GM19463 (cell line): Measurements from ENCODE around the gene EED.

Source experiments
- ATAC-seq: cut with Tn5 transposase; IDR thresholded peaks from one replicate; pipeline ENCODE4 v1.9.1; 2021; ENCODE audit warnings: mild to moderate bottlenecking, moderate library complexity; ENCODE audit not compliant: unreplicated experiment

EED gene

GRCh38 chr11:86246293-86246675, 1.7 kb downstream of the EED start:
- no peak for ATAC-seq

GRCh38 chr11:86247608-86248007, 3.1 kb downstream of the EED start:
- ATAC-seq = no peak

- no peak for ATAC-seq
These were observed 4.1 kb downstream of the EED start for GRCh38 chr11:86248609-86249008.

DNA sequence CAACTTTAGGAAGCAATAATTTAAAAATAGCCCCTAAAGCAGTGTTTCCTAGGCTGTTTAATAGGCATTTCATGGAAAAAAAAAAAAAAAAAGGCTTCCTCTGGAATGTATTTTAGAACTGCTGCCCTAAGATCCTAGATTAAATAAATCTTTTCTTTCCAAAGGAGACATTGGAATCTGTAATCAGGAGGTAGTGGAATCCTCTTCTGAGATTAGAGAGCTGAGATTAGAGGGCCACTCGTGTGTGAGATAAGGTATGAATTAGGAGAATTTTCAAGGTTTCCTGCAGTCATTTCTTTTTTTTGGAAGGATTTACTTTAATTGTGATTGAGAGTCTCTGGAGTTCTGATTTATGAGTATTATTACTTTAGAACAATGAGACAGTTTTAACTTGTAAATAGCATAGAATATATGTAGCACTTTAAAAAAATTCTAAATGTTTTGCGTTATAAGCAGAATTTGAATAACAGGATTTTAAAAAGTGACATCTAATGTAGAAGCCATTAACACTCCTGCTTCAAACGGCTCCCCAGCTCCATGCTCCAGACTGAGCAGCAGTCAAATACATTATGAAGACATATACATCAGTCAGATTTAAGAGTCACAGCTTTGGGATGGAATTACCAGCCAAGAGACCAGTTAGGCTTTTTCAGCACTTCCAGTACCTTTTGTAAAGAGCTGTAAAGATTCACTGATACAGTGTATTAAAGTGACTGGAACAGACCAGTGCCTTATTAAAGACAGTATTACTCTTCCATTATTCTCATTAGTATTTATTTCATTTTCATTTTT, 5.0 kb downstream of the EED start:
- ATAC-seq = no peak

DNA sequence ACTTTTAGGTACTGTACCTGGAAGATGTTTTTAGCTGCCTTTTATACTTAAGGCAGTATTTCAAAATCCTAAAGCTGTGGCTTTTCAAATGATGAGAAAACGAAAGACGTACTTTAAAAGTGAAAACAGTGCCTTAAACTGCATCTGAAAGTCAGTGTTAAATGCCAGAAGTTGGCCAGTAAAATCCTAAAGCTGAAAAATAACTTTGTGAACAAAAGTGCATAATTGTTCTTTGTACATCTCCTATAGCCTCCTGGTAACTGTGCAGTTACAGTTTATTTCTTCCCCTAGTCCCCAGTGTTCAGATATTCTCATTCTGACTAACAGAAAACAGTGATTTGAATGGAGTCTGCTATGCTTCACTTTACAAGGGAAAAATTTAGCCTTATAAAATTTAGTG, 6.8 kb downstream of the EED start:
- ATAC-seq = peak; percentile 43

DNA sequence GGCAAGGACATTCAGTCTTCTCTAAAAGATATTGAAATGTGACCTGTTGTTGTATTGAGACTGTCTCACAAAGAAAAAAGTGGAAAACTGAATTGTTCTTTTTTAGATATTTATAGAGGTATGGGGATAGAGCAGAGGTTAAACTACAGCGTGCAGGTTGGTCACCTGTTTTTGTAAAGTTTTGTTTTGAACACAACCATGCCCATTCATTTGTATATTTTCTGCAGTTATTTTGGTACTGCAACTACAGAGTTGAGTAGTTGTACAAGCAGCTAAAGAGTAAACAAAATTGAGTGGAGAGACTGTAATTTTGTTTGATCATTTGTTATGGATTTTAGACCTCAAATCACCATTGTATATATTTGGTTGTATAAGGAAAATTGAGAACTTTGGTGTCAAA, 11.3 kb downstream of the EED start:
- ATAC-seq = peak; percentile 83

DNA sequence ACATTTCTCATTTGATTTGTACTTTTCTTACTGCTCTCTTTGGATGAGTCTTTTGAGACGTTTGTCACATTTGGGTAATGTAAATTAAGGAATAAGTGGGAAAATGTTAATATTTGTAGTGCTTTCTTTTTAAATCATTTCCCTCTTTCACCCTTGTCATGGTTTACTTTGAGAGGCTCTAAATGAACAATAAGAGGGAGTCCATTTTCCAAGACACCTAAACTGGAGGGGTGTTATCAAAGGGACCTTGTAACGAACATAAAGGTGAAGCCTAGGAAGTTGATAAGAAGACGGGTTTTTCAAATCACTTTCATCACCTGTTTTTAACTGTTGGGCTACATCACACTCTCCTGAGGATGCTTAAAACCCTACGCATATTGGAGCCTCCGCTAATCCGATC, 12.1 kb downstream of the EED start:
- no peak for ATAC-seq

GRCh38 chr11:86257446-86257845, 12.9 kb downstream of the EED start:
- ATAC-seq = no peak

- no peak for ATAC-seq
These were observed 15.2 kb downstream of the EED start for GRCh38 chr11:86259730-86260129.

DNA sequence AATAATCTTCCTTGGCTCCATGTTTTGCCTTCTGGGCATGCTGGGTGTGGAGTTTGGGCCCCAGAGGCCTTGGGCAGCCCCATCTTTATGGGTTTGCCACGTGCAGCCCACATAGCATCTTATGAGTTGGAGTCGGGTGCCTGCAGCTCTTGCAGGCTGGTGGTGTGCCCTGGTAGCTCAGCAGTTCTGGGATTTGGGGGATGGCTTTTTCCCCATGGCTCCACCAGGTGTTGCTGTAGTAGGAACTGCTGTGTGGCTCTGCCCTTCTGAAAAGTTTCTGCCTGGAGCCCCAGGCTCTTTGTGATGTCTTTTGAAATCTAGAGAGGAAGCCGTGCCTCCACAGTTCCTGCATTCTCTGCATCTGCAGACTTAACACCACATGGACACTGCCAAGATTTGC, 16.8 kb downstream of the EED start:
- ATAC-seq = no peak

GRCh38 chr11:86262387-86262786, 17.8 kb downstream of the EED start:
- ATAC-seq = no peak

GRCh38 chr11:86264649-86265048, 20.1 kb downstream of the EED start:
- ATAC-seq = no peak

DNA sequence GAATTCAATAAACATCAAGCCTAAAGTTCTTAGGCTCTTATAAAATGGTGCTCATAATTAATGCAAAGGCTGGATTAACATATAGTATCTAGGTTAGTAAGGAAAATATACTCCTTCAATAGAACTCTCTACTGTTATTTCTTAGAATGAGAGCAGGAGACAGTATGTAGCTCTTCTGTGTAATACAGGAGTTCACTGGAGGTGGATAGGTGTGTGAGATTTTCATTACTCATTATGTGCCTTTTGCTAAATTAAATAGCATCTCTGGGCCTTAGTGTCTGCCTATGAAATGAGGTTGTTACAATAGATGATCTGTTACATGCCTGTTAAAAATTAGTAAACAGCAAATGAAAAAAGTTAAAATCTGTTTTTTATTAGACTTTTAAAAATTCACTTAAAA, 20.6 kb downstream of the EED start:
- no peak for ATAC-seq

- ATAC-seq = no peak
These were observed 25.1 kb downstream of the EED start for GRCh38 chr11:86269645-86270044.

DNA sequence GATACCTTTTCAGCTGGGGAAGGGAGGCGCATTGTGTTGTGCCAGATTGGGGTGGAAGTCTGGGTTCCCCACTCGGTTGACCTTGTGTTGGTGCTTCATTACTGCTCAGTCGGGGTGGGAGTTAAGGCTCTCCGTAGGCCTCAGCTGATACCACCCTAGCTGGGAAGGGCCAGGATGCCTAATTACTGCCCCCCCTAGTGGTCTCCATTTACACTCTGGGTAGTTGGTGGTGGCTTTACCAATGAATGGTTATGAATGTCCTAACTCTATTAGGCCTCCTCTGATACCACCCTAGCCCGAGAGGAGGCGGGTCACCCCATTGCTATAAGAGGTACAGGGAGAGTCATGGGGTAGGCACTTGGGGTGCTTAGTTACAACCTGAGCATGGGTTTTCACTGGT, 29.9 kb downstream of the EED start:
- ATAC-seq = no peak

DNA sequence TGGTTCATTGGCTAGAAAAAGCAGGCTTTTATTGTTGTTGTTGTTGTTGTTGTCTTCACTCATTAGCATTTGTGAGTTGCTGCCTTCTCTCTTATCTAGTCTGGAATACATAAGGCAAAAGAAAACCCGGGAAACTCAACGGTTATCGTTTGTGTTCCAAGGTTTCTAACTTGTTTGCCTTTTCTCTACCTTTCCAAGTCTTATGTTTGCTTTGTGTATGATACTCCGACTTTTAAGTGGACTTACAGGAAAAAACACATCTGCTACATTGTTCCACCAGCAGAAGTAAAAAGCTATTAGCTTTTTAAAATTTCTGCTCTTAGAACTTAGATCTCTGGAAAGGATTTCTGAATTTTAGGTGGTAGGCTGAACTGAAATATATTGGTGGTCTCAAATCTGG, 30.4 kb downstream of the EED start:
- ATAC-seq = no peak

DNA sequence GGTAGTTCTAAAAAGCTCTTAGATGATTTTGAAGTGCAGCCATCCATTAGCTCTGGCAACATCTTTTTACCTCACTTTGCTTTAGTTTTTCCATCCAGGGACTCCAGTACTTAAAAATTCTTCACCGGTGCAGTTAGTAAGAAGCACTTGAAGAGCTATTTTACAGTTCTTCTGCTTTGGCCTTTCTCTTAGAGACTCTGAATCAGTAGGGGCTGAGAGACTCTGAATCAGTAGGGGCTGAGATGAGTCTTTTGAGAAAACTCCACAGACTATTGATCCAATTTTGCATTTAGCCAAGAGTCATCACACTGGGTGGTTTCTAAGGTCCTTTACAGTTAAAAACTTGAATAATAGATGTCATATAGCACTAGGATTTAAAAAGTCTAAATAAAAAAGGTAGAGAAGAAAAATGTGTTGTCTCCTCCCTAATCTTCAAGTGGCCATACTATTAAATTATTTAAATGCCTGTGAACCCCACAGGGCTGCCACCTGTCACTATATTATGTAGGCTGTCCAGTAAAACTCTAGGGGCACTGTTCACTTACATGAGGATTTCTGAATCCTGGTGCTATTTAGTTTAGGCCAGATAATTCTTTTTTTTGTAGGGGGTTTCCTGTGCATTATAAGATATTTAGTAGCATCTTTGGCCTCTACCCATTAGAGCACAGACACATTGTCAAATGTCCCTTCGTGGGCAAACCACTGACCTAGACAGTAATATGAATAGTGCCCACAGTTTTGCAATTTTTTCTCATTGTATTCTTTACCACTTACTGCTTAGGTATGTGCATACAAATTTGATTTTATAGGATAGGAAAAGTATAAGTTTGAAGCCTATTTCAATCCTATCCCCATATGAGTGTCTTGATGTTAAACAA, 31.2 kb downstream of the EED start:
- no peak for ATAC-seq

DNA sequence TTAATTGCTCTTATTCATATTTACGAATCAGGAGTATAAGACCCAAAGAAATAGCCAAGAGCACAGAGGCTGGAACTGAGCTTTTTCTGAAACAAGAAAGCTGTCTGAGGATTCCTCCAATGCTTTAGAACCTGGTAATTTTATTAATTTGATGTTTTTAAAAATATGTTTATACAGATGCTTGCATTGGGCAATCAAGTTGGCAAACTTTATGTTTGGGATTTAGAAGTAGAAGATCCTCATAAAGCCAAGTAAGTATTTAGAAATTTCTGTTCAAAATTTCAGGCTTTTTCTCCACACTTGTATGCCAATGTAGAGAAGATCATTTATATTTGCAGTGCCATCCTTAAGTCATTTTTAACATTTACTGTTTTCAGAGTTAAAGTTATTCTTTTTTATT, 33.2 kb downstream of the EED start:
- no peak for ATAC-seq

DNA sequence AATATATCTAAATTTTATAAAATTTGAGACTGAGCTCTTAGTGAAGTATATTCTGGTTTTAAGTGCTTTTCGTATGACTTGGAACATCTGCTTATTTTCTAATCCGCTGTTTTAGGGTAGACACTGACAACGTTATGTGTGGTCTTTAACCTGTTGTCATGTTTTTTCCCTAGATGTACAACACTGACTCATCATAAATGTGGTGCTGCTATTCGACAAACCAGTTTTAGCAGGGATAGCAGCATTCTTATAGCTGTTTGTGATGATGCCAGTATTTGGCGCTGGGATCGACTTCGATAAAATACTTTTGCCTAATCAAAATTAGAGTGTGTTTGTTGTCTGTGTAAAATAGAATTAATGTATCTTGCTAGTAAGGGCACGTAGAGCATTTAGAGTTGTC, 33.7 kb downstream of the EED start:
- no peak for ATAC-seq

- no peak for ATAC-seq
These were observed 35.2 kb downstream of the EED start for GRCh38 chr11:86279747-86280146.

DNA sequence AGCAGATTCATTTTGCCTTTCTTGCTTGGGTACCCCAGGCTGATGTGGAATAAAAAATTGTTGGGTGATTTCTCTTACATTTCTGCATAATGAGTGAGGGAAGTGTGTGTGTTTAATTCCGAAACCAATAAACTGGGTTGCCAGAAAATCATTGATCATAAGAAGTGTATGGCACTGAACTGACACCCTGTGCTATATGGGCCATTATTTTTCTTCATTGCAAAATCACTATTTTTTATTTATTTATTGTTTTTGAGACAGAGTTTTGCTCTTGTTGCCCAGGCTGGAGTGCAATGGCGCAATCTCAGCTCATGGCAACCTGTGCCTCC, 42.9 kb downstream of the EED start:
- no peak for ATAC-seq

DNA sequence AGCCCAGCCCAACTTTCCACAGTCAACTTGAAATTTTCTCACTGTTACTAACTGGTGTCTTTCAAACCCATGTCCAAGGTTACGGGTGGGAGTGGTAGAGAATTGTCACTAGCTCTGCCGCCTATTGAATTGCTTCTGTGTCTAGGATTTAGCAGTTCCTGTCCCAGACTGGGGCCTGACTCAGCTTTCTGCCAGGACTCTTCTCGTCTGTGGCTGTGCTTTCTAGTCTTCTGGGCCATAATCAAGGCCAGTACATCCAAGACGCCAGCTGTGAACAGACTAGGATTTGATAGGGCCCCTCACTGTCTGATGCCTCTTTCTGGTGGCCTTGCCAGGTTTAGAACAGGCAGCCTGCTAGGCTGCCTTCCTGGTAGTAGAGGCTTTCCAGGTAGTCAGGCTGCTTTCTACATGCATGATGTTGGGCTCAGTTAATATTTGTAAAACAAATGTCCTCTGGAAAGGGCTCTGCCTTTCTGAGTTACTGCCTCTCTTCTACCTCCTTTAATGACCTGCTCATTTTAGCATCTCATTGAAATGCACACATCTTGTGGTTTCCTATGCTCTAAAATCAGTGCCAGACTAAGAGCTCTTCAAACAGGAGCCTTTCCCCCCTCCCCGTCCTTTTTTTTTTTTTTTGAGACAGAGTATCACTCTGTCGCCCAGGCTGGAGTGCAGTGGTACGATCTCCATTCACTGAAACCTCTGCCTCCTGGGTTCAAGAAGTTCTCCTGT, 44.4 kb downstream of the EED start:
- ATAC-seq = no peak
